RCC 7860 (cell line): ENCODE measurements around the gene SDF4.

Experiments used
- DNase-seq: peaks from one replicate; pipeline ENCODE4 v3.0.0-alpha.2; 2015; ENCODE audit warnings: low spot score
- FAIRE-seq: peaks from 2 replicates; lab custom pipeline; 2012; peaks lifted over from hg19 to GRCh38; lab: Jason Lieb, UNC

SDF4 gene

DNA sequence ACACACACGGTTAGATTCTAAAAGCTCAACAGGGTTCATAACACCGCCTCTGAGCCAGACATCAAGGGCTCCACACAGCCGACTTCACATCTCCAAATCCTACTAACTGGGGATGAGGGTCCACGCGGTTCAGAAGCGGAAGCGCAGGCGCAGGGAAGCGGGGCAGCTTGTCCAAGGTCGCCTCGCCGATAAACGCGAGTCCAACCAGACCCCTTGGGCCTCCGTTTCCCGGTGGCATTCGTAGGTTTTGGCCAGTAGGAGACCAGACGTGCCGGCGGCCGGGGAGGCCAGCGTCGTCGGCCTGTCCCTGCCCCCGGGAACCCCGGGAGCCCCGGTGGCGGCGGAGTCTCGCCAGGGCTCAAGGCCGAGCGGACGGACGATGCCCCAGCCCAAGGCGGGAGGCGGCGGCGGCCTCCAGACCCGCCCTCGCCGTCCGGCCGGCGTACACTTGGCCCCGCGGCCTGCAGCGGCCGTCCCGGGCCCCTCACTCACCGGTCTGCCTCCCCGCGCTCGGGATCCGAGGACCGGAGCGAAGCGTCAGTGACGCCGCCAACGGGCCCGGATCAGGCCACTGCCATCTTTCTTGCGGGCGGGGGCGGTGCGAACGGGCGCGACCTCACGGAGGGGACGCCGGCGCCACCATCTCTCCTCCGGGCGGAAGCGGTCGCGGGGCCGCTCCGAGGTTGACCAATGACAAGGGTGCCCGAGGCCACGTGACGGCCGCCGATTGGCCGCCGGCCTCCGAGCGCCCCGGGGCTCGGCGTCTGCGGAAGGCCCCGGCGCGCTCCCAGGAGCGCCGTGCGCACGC, at the start of gene SDF4:
TSS of gene SDF4 (minus strand) at position 602 of the 808 bp plus-strand sequence. CDS start 3,229 bp downstream, outside the sequence.
- FAIRE-seq (no peak), DNase-seq (peak; percentile 89)

DNA sequence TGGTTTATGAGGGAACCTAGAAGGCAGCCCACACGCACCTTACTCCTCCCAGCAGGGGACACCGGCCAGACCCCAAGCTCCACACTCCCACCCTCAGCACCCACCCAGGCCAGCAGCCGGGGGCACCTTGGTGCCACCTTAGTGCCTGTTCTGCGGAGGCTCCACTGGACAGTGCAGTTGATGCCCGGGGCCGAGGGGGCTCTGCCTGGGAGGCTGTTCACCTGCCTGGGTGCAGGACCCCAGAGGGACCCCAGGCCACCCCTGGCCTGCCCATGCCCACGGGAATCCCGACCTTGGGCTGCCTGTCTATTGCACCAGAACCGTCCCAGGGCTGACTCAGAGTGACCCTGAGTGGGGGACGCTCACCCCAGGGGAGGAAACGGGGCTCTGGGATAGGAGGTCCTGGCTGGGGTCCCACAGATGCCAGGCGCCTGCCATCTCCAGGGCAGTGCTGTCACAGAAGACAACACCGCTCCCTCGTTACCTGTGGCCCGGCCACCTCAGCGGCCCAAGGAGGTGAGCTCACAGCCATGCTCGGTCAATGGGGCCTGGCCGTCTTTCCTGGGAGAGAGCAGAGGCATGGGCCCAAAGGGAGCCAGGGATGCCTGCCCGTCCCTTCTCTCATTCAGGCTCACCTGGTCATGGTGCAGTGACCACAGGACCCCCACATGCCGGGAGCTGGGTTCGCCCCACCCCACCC, 49.1 kb upstream of the SDF4 start:
- no peak for DNase-seq
- FAIRE-seq, result no peak

DNA sequence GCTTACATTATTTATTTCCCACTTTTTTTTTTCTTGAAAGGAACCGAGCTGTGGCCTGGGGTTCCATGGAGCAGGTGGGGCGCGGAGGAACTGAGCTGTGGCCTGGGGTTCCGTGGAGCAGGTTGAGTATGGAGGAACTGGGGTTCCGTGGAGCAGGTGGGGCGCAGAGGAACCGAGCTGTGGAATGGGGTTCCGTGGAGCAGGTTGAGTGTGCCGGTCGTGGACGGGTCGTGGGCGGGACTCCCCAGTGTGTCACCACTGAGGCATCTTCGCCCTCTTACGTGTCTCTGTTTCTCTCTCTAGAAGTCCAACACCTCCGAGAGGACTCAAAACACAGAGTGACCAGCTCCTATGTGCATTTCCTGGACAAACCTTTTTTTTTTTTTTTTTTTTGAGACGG, 47.2 kb upstream of the SDF4 start:
- FAIRE-seq, result no peak

DNA sequence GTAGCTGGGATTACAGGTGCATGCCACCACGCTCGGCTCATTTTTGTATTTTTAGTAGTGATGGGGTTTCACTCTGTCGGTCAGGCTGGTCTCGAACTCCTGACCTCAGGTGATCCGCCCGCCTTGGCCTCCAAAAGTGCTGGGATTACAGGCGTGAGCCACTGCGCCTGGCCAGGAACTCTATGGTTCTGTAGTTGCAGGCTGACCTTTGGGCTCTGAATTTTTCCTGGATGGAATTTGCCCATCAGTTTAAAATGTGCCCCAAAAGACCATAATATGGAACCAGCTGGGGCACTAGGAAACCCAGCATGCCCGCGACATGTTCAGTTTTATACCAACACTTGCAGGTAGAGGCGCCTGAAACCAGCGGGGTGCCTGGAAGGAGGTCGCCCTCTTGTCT, 46.8 kb upstream of the SDF4 start:
- no peak for FAIRE-seq
- no peak for DNase-seq

More for the DNA sequence above, 47.2 kb upstream of the SDF4 start:
- DNase-seq, result no peak

DNA sequence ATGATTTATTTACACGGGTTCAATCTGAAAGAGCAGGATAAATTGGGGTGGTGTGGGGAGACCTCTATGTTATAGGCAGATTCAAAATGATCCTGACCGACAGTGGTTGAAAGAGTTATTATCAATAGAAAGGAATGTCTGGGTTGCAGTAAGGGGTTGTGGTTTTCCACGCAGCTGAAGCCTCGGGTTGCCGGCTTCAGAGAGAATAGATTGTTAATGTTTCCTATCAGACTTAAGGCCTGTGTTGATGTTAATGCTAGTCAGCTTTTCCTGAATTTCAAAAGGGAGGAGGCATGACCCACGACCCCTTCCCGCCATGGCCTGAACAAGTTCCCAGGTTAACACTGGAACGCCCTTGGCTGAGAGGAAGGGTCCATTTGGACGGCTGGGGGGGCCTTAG, 44.0 kb upstream of the SDF4 start:
- no peak for DNase-seq
- FAIRE-seq, result no peak

- DNase-seq, result no peak
- FAIRE-seq, result no peak
Observed at GRCh38 chr1:1274931-1275431, 43.2 kb upstream of the SDF4 start.

GRCh38 chr1:1274299-1274930, 42.6 kb upstream of the SDF4 start:
- DNase-seq, result no peak

DNA sequence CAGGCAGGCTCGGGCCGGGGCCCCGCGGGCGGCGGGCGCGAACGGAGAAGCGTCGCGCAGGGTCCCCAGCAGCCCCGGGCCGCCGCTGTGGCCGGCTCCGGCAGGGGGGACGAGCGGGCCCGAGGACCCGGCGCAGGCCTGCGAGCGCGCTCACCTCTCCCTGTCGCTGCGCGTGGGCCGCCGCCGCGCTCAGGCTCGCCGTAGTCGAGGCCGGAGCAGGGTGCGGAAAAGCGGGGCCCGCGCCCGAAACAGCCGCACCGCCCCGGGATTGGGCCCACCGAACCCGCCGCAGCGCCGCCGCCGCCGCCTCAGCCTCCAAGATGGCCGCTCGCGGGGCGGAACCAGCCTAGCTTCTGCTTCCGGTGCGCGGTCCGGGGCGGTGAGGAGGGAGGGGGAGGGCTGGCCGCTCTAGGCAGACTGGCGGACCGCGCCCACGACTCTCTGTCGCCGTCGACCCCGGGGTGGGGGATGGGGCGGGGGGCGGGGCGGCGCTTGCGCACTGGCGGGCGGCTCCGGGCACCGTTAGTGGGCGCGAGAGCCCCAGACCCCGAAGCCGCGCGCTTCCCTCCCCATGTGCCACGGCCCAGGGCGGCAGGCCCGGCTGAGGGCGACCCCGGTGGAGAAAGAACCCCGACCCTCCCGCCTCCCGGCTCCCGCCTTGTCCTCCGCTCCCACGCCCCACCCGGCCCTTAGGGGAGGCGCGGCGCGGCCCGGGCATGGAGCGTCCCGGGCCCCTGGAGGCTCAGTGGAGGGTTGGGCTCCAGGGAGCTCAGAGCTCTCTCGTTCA, 41.9 kb upstream of the SDF4 start, which contains the start of gene UBE2J2:
TSS of gene UBE2J2 (minus strand) at position 343 of the 787 bp plus-strand sequence. CDS start 5,862 bp downstream, outside the sequence.
- peak; percentile 74 for DNase-seq
- FAIRE-seq, result no peak

More at GRCh38 chr1:1274299-1274930, 42.6 kb upstream of the SDF4 start:
- no peak for FAIRE-seq

- DNase-seq, result no peak
- FAIRE-seq, result no peak
Observed at GRCh38 chr1:1273209-1273511, 41.4 kb upstream of the SDF4 start.

GRCh38 chr1:1272341-1273208, 40.8 kb upstream of the SDF4 start:
- FAIRE-seq (no peak), DNase-seq (peak; percentile 31)

DNA sequence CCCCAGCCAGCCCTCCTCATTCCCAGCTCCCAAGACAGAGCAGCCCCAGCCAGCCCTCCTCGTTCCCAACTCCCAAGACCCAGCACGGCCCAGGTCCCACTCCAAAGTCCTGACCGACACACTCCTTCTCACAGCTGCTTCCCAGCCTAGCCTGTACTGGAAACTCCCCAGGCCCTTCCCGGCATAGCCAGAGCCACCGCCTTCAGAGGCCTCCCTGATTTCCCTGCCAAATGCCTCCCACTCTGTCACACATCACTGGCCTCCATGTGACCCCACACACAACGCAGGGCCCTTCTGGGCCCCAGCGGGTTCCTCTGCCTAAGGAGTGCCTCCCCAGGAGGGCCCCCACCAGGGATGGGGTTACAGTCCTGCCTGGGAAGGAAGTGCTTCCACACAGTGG, 39.0 kb upstream of the SDF4 start:
- FAIRE-seq, result no peak
- DNase-seq, result no peak

DNA sequence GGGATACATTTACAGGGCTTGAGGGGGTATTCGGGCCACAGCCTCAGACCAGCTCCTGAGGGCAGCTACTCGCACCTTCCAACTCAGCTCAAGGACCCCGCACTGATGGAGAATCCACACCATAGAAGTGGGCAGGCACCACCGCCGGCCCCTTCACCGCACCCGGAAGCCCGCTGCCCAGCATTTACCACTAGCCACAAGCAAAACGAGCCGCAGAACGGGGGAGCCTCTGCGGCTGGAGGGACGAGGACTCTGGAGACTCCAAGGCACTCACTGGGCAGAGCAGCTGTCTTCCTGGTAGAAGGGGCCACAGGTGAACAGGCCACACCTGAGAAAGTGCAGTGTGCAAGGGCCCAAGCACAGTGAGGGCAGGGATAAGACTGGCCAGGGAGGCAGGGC, 36.5 kb upstream of the SDF4 start:
- FAIRE-seq (no peak), DNase-seq (no peak)

DNA sequence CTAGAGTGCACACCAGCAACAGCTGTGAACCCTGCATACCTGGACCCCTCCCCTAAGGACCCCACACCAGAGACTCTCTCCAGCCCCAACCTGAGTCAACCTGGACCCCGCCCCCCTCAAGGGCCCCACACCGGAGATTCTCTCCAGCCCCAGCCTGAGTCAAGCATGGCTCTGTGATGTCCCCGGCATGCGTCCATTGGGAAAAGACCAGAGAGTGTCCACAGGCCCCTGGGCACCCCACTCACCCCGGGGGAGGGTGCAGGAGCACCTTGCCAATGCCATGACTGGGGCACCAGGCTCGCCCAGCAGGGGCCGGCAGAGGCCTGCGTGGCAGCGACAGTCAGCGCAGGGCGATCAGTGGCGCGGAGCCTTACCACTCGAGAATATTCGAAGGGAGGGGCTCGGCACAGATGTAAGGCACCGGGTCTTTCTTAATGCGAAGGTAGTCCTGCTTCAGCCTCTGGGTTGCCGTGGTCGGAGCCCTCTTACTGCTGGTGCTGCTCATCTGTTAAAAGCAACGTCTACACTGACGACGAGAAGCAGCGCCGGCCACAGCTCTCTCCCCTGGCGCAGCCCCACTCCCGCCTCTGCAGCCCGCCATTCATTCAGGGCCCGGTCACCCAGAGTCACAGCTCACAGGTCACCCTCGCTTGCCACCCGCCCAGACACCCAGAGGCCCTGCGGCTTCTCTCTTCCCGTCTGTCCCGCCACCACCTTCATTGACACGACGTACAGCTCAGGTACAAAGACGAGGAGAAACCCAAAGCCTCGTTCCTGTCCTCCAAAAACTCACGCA, 35.9 kb upstream of the SDF4 start:
- DNase-seq (no peak), FAIRE-seq (no peak)

- peak; percentile 97 for FAIRE-seq
- DNase-seq, result peak; percentile 99
Observed at GRCh38 chr1:1264868-1265272, 33.1 kb upstream of the SDF4 start.

DNA sequence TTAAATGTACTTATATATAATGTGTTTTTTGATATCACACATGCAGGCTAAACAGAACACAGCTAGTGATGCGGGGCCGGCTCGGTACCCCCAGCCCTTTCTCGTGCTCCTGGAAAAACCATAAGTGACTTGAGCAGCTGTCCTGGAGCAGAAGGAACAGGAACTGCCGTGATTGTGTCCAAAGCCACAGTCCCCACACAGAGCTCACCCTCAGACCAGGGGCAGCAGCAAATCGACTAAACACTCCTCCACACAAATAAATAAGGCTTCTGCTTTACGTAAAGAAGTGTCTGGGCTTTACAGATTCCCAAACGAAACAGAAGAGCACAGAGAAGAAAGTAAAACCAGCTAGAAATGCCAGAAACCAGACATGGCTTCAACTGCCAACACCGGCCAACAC, 32.2 kb upstream of the SDF4 start:
- FAIRE-seq (no peak), DNase-seq (no peak)

GRCh38 chr1:1262758-1263157, 31.0 kb upstream of the SDF4 start:
- DNase-seq, result no peak
- FAIRE-seq, result no peak

- DNase-seq, result no peak
- FAIRE-seq, result no peak
Observed at GRCh38 chr1:1262071-1262470, 30.3 kb upstream of the SDF4 start.

GRCh38 chr1:1260843-1261560, 29.2 kb upstream of the SDF4 start:
- no peak for DNase-seq
- FAIRE-seq, result no peak
